ENCODE data around the gene HPCA.

HPCA gene

GRCh38 chr1:32919811-32920733 lies 33.8 kb downstream of the HPCA start:
- Histone ChIP-seq H3K9me3 (ENCODE audit: control insufficient read depth in 1 of 2, low read length in 2 of 2) (no peaks in the 10 kb centered on the region), H3K36me3 (ENCODE audit: control insufficient read depth in 1 of 2, insufficient read depth in 2 of 2, low read length in 2 of 2) (no peaks in the 10 kb centered on the region), H3K4me3 (ENCODE audit: low read depth in 1 of 2, low read length in 2 of 2) (no peak overlapping the region), H3K27ac (ENCODE audit: low read depth, low read length) (no peak overlapping the region), H3K4me1 (ENCODE audit: control insufficient read depth in 1 of 2, insufficient read depth in 2 of 2, low read length in 2 of 2) (peaks cover 24 to 27% of the 10 kb centered on the region in 2 donors), H3K9ac (ENCODE audit: low read depth in 1 of 2, low read length in 2 of 2) (no peak overlapping the region), H3K27me3 (ENCODE audit: control insufficient read depth in 1 of 2, insufficient read depth in 2 of 2, low read length in 2 of 2) (peaks cover 0 to 3% of the 10 kb centered on the region in 2 donors)

GRCh38 chr1:32920833-32921232 lies 34.5 kb downstream of the HPCA start:
- Histone ChIP-seq H3K36me3 (ENCODE audit: control insufficient read depth in 1 of 2, insufficient read depth in 2 of 2, low read length in 2 of 2) (no peaks in the 10 kb centered on the region), H3K9me3 (ENCODE audit: control insufficient read depth in 1 of 2, low read length in 2 of 2) (no peaks in the 10 kb centered on the region), H3K4me3 (ENCODE audit: low read depth in 1 of 2, low read length in 2 of 2) (no peak overlapping the region), H3K27me3 (ENCODE audit: control insufficient read depth in 1 of 2, insufficient read depth in 2 of 2, low read length in 2 of 2) (peaks cover 0 to 3% of the 10 kb centered on the region in 2 donors), H3K9ac (ENCODE audit: low read depth in 1 of 2, low read length in 2 of 2) (no peak overlapping the region), H3K27ac (ENCODE audit: low read depth, low read length) (no peak overlapping the region), H3K4me1 (ENCODE audit: control insufficient read depth in 1 of 2, insufficient read depth in 2 of 2, low read length in 2 of 2) (peaks cover 29 to 33% of the 10 kb centered on the region in 2 donors)

DNA sequence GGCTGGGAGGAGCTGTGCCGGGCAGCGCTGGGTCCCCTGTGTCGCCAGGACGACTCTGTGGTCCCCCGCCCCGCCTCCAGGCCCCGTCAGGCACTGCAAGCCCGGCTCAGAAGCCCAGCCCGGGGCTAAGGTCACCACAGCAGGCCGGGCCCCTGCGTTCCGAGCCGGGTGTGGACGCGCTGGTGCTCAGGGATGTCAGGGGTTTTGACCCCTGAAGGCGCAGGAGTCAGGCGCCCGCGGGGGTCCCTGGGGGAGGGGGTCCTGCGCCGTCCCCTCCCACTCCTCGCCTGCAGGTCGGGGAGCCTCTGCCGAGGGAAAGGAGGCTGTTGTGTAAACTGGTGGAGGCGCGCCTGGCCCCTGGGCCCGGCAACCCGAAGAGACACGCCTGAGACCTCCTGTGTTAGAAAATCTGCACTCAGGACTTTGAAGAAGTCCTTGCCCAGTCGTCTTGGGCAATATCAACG lies 38.6 kb downstream of the HPCA start:
- no peaks in the 10 kb centered on the region for H3K36me3 ChIP-seq (ENCODE audit: control insufficient read depth in 1 of 2, insufficient read depth in 2 of 2, low read length in 2 of 2)
- peaks cover 19 to 22% of the 10 kb centered on the region in 2 donors for H3K4me1 ChIP-seq (ENCODE audit: control insufficient read depth in 1 of 2, insufficient read depth in 2 of 2, low read length in 2 of 2)
- no peak overlapping the region for H3K27ac ChIP-seq (ENCODE audit: low read depth, low read length)
- no peaks in the 10 kb centered on the region for H3K9me3 ChIP-seq (ENCODE audit: control insufficient read depth in 1 of 2, low read length in 2 of 2)
- peak overlapping the region; percentile 2 to 49 for H3K9ac ChIP-seq (ENCODE audit: low read depth in 1 of 2, low read length in 2 of 2)
- H3K4me3 ChIP-seq (ENCODE audit: low read depth in 1 of 2, low read length in 2 of 2), result peak overlapping the region; percentile 41 to 50
- H3K27me3 ChIP-seq (ENCODE audit: control insufficient read depth in 1 of 2, insufficient read depth in 2 of 2, low read length in 2 of 2), result peaks cover 0 to 3% of the 10 kb centered on the region in 2 donors

DNA sequence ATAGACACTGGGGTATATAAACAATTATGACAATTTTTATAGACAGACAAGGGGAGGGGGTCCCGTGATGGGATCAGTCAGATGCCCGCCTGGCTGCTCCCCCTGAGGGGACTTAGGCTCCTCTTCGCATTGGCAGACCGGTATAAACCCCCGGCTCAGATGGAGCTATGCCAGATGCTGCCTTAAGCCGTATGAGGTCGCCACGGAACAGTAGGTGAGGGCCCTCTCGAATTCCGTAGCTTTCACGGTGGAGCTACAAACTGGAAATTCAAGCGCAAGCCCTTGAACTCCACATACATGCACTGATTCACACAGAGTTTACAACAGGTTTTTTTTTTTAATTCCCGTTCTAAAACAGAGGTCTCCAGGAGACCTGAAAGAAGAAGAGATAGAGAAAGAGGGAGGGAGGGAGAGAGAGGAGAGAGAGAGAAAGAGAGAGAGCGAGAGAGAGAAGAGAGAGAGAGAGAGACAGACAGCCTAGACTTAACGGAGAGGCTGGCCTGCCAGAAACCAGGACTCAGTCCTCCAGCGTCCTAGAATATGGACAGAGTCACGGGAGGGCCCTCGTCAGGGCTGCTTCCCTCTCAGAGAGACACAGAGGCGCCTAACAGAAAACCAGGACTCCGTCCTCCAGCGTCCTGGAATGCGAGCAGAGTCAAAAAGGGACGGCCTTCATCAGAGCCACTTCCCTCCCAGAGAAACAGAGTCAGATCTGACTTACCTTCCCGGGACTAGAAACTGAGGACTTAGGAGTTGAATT lies 39.3 kb downstream of the HPCA start:
- H3K27me3 ChIP-seq (ENCODE audit: control insufficient read depth in 1 of 2, insufficient read depth in 2 of 2, low read length in 2 of 2), result peaks cover 0 to 3% of the 10 kb centered on the region in 2 donors
- H3K36me3 ChIP-seq (ENCODE audit: control insufficient read depth in 1 of 2, insufficient read depth in 2 of 2, low read length in 2 of 2), result no peaks in the 10 kb centered on the region
- H3K27ac ChIP-seq (ENCODE audit: low read depth, low read length), result no peak overlapping the region
- H3K4me3 ChIP-seq (ENCODE audit: low read depth in 1 of 2, low read length in 2 of 2), result peak overlapping the region; percentile 8 to 50
- peaks cover 14 to 22% of the 10 kb centered on the region in 2 donors for H3K4me1 ChIP-seq (ENCODE audit: control insufficient read depth in 1 of 2, insufficient read depth in 2 of 2, low read length in 2 of 2)
- peak overlapping the region; percentile 2 to 49 for H3K9ac ChIP-seq (ENCODE audit: low read depth in 1 of 2, low read length in 2 of 2)
- H3K9me3 ChIP-seq (ENCODE audit: control insufficient read depth in 1 of 2, low read length in 2 of 2), result no peaks in the 10 kb centered on the region

DNA sequence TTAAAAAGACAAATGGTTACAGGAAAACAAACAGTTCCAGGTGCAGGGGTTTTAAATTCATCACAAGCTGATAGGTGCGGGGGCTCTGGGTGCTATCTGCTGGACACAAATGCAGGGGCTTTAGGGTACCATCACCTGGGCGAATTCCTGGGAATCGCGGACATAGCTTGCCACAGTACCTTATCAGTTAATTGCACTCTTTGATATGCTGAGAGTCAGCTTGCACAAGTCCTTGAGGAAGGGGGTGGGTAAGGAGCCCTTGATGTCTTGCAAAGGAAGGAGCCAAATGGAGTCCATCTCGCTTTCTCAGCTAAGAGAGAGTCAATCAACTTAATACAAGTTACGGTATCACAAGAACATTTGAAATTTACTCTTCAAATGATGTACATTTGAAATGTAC lies 40.3 kb downstream of the HPCA start:
- H3K9ac ChIP-seq (ENCODE audit: low read depth in 1 of 2, low read length in 2 of 2), result no peak overlapping the region
- H3K9me3 ChIP-seq (ENCODE audit: control insufficient read depth in 1 of 2, low read length in 2 of 2), result no peaks in the 10 kb centered on the region
- no peaks in the 10 kb centered on the region for H3K36me3 ChIP-seq (ENCODE audit: control insufficient read depth in 1 of 2, insufficient read depth in 2 of 2, low read length in 2 of 2)
- H3K27ac ChIP-seq (ENCODE audit: low read depth, low read length), result no peak overlapping the region
- no peak overlapping the region for H3K4me3 ChIP-seq (ENCODE audit: low read depth in 1 of 2, low read length in 2 of 2)
- peaks cover 14 to 22% of the 10 kb centered on the region in 2 donors for H3K4me1 ChIP-seq (ENCODE audit: control insufficient read depth in 1 of 2, insufficient read depth in 2 of 2, low read length in 2 of 2)
- no peaks in the 10 kb centered on the region for H3K27me3 ChIP-seq (ENCODE audit: control insufficient read depth in 1 of 2, insufficient read depth in 2 of 2, low read length in 2 of 2)

DNA sequence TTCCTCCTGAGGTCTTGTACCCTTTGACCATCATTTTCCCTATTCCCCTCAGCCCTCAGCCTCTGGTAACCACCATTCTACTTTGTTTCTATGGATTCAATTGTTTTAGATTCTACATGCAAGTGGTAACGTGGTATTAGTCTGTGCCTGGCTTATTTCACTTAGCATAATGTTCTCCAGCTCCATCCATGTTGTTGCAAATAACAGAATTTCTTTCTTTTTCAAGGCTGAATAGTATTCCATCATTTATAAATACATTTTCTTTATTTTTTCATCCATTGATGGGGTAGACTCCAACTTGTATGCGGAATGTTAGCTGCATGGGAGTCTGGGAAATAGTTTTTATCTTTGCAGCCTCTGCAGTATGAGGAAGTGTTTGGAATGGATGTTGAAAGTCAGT lies 41.1 kb downstream of the HPCA start:
- Histone ChIP-seq H3K9ac (ENCODE audit: low read depth in 1 of 2, low read length in 2 of 2) (no peak overlapping the region), H3K4me3 (ENCODE audit: low read depth in 1 of 2, low read length in 2 of 2) (no peak overlapping the region), H3K27ac (ENCODE audit: low read depth, low read length) (no peak overlapping the region), H3K9me3 (ENCODE audit: control insufficient read depth in 1 of 2, low read length in 2 of 2) (no peaks in the 10 kb centered on the region), H3K36me3 (ENCODE audit: control insufficient read depth in 1 of 2, insufficient read depth in 2 of 2, low read length in 2 of 2) (no peaks in the 10 kb centered on the region), H3K27me3 (ENCODE audit: control insufficient read depth in 1 of 2, insufficient read depth in 2 of 2, low read length in 2 of 2) (no peaks in the 10 kb centered on the region), H3K4me1 (ENCODE audit: control insufficient read depth in 1 of 2, insufficient read depth in 2 of 2, low read length in 2 of 2) (peaks cover 14 to 22% of the 10 kb centered on the region in 2 donors)

DNA sequence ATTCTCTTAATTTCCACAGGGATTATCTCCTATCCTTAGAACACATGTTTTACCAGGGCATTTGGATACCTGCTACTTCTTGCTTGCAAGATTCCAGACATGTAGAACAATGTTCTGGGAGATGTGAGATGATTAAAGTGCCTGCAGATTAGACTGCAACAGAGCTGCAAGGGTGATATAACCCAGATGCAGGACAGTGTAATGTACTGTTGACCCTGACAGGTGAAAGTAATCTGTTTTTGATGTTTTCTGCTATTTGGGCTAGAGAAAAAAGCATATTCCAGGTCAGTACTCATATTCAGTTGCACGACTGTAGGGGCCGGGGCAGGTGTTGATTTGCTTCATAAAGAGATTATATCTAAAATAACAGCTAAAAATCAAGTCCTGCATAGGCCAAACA lies 42.0 kb downstream of the HPCA start:
- peaks cover 14 to 23% of the 10 kb centered on the region in 2 donors for H3K4me1 ChIP-seq (ENCODE audit: control insufficient read depth in 1 of 2, insufficient read depth in 2 of 2, low read length in 2 of 2)
- H3K27ac ChIP-seq (ENCODE audit: low read depth, low read length), result no peak overlapping the region
- no peak overlapping the region for H3K9ac ChIP-seq (ENCODE audit: low read depth in 1 of 2, low read length in 2 of 2)
- no peaks in the 10 kb centered on the region for H3K27me3 ChIP-seq (ENCODE audit: control insufficient read depth in 1 of 2, insufficient read depth in 2 of 2, low read length in 2 of 2)
- no peaks in the 10 kb centered on the region for H3K9me3 ChIP-seq (ENCODE audit: control insufficient read depth in 1 of 2, low read length in 2 of 2)
- H3K36me3 ChIP-seq (ENCODE audit: control insufficient read depth in 1 of 2, insufficient read depth in 2 of 2, low read length in 2 of 2), result no peaks in the 10 kb centered on the region
- H3K4me3 ChIP-seq (ENCODE audit: low read depth in 1 of 2, low read length in 2 of 2), result no peak overlapping the region

GRCh38 chr1:32928715-32929114 lies 42.4 kb downstream of the HPCA start:
- Histone ChIP-seq H3K27me3 (ENCODE audit: control insufficient read depth in 1 of 2, insufficient read depth in 2 of 2, low read length in 2 of 2) (no peaks in the 10 kb centered on the region), H3K4me3 (ENCODE audit: low read depth in 1 of 2, low read length in 2 of 2) (no peak overlapping the region), H3K27ac (ENCODE audit: low read depth, low read length) (no peak overlapping the region), H3K9me3 (ENCODE audit: control insufficient read depth in 1 of 2, low read length in 2 of 2) (no peaks in the 10 kb centered on the region), H3K36me3 (ENCODE audit: control insufficient read depth in 1 of 2, insufficient read depth in 2 of 2, low read length in 2 of 2) (no peaks in the 10 kb centered on the region), H3K4me1 (ENCODE audit: control insufficient read depth in 1 of 2, insufficient read depth in 2 of 2, low read length in 2 of 2) (peaks cover 18 to 27% of the 10 kb centered on the region in 2 donors), H3K9ac (ENCODE audit: low read depth in 1 of 2, low read length in 2 of 2) (no peak overlapping the region)

DNA sequence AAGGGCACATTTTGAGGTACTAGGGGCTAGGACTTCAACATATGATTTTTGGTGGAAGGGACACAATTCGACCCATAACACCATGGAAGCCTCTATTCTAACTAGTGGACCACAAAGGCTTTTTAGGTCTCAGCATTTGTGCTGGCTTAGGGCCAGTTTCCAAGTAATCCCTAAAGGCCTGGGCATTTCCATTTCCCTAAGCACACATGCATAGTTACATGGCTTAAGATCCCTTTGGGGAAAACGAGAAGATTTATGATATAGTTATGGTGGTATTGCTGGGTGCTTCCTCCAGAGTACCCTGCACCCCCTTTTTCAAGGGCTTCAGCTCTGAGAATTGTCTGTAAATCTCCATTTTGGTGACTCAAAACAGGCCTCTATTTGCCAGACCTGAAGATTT lies 43.1 kb downstream of the HPCA start:
- Histone ChIP-seq H3K36me3 (ENCODE audit: control insufficient read depth in 1 of 2, insufficient read depth in 2 of 2, low read length in 2 of 2) (no peaks in the 10 kb centered on the region), H3K27me3 (ENCODE audit: control insufficient read depth in 1 of 2, insufficient read depth in 2 of 2, low read length in 2 of 2) (no peaks in the 10 kb centered on the region), H3K9ac (ENCODE audit: low read depth in 1 of 2, low read length in 2 of 2) (no peak overlapping the region), H3K9me3 (ENCODE audit: control insufficient read depth in 1 of 2, low read length in 2 of 2) (no peaks in the 10 kb centered on the region), H3K27ac (ENCODE audit: low read depth, low read length) (no peak overlapping the region), H3K4me1 (ENCODE audit: control insufficient read depth in 1 of 2, insufficient read depth in 2 of 2, low read length in 2 of 2) (peaks cover 20 to 32% of the 10 kb centered on the region in 2 donors), H3K4me3 (ENCODE audit: low read depth in 1 of 2, low read length in 2 of 2) (no peak overlapping the region)

DNA sequence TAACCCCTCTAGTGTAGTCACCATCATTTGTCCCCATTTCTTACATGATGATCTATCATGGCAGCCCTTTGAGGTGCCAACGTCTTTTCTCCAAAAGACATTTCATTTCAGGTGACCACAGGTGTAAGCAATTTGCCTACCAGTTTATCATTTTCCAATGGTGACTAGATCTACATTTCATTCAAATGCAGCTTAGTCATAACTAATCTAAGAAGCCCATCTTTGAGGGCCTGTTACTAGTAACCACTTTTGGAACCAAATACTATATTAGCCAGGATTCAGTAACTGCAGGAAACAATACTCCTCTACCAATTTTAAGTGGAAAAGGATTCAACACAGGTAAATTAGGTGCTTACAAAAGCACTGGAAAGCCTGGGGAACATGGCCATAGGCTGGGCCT lies 45.5 kb downstream of the HPCA start:
- Histone ChIP-seq H3K4me1 (ENCODE audit: control insufficient read depth in 1 of 2, insufficient read depth in 2 of 2, low read length in 2 of 2) (peaks cover 21 to 27% of the 10 kb centered on the region in 2 donors), H3K9ac (ENCODE audit: low read depth in 1 of 2, low read length in 2 of 2) (no peak overlapping the region), H3K36me3 (ENCODE audit: control insufficient read depth in 1 of 2, insufficient read depth in 2 of 2, low read length in 2 of 2) (peaks cover 2 to 5% of the 10 kb centered on the region in 2 donors), H3K27me3 (ENCODE audit: control insufficient read depth in 1 of 2, insufficient read depth in 2 of 2, low read length in 2 of 2) (no peaks in the 10 kb centered on the region), H3K27ac (ENCODE audit: low read depth, low read length) (no peak overlapping the region), H3K4me3 (ENCODE audit: low read depth in 1 of 2, low read length in 2 of 2) (no peak overlapping the region), H3K9me3 (ENCODE audit: control insufficient read depth in 1 of 2, low read length in 2 of 2) (no peaks in the 10 kb centered on the region)

Data from duodenal mucosa (tissue), 2 donors.